IMR-90 (cell line): Measurements from ENCODE around the gene ACTMAP.

Experiments
- BHLHE40 ChIP-seq: fragments of 150-350 bp; IDR thresholded peaks from 2 replicates; pipeline ENCODE4 v1.6.1; 2016; ENCODE audit warnings: mild to moderate bottlenecking, low read depth, low read length
- CEBPB ChIP-seq: IDR thresholded peaks from 2 replicates; pipeline ENCODE4 v1.6.1; 2012; ENCODE audit warnings: low read depth, low read length, improper control_type of control experiment
- CTCF ChIP-seq: conservative IDR thresholded peaks from 2 replicates; pipeline ENCODE4 v1.5.1; 2012; ENCODE audit warnings: mild to moderate bottlenecking, low read depth, low read length, improper control_type of control experiment
- MAFK ChIP-seq: IDR thresholded peaks from 2 replicates; pipeline ENCODE4 v1.6.1; 2012; ENCODE audit warnings: low read depth, low read length, improper control_type of control experiment
- MAZ ChIP-seq: IDR thresholded peaks from 2 replicates; pipeline ENCODE4 v1.6.1; 2012; ENCODE audit warnings: low read depth, mild to moderate bottlenecking, low read length, improper control_type of control experiment, moderate library complexity, borderline replicate concordance
- MXI1 ChIP-seq: IDR thresholded peaks from 2 replicates; pipeline ENCODE4 v1.6.1; 2012; ENCODE audit warnings: low read depth, mild to moderate bottlenecking, low read length, moderate library complexity, borderline replicate concordance
- POLR2A ChIP-seq: IDR thresholded peaks from 2 replicates; pipeline ENCODE4 v1.6.1; 2012; ENCODE audit warnings: mild to moderate bottlenecking, low read depth, low read length
- RAD21 ChIP-seq: IDR thresholded peaks from 2 replicates; pipeline ENCODE4 v1.6.1; 2012; ENCODE audit warnings: low read length, improper control_type of control experiment
- RFX5 ChIP-seq: IDR thresholded peaks from 2 replicates; pipeline ENCODE4 v1.8.0; 2012; ENCODE audit warnings: low read depth, mild to moderate bottlenecking, low read length, moderate library complexity
- SMC3 ChIP-seq: fragments of 150-350 bp; IDR thresholded peaks from 2 replicates; pipeline ENCODE4 v1.6.1; 2016; ENCODE audit warnings: low read depth, mild to moderate bottlenecking, antibody characterized with exemption, low read length, moderate library complexity
- USF2 ChIP-seq: fragments of 150-350 bp; IDR thresholded peaks from 2 replicates; pipeline ENCODE4 v1.6.1; 2017; ENCODE audit warnings: mild to moderate bottlenecking, antibody characterized with exemption, low read length, low read depth

GRCh38 chr19:40776364-40776763 lies 26.1 kb upstream of the ACTMAP start:
- TF ChIP-seq SMC3 (no peak), RAD21 (no peak), USF2 (no peak), CTCF (no peak), MAZ (no peak), MAFK (no peak), POLR2A (no peak), RFX5 (no peak), BHLHE40 (no peak), MXI1 (no peak), CEBPB (no peak)
